Activated CD8-positive, alpha-beta memory T cell treated with anti-CD3 and anti-CD28 coated beads for 48 hours (primary cell): ENCODE results near the gene PHF21A.
A peak's percentile ranks its signal among the peaks of the same experiment; 100 is the strongest.
"Not testable (repeated sequence)": the region's sequence is repeated elsewhere in the genome, so short reads cannot be mapped to it uniquely, and the experiment has no call there.

Experiments used
- DNase-seq, 3 experiments: peaks; one replicate each; pipeline ENCODE4 v3.0.0-alpha.2; 2020; ENCODE audit warnings: low read depth in 2 of 3, low spot score in 2 of 3

The PHF21A gene

GRCh38 chr11:45988921-45989320 is 132.3 kb downstream of the PHF21A start:
- DNase-seq: no peak

GRCh38 chr11:45985212-45985611 is 136.0 kb downstream of the PHF21A start:
- DNase-seq: no peak

GRCh38 chr11:45984192-45984591 is 137.1 kb downstream of the PHF21A start:
- DNase-seq: no peak

DNA sequence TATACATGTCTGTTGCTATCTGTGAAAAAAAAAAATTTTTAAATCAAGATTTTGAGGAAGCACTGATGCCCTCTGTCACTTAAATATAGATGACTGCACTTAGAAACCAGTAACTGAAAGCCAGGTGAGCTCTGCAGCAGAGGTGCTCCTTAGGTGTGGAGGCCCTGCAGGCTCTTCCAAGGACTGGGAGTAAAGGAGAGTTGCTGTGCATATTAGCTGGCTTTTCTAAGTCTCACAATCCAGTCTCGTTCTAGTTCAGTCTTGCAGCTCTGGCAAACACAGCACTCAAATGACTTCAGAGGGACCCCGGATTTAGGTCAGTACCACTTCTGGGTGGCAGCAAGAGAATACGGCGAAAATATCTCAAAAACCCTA is 137.8 kb downstream of the PHF21A start:
- DNase-seq: no peak

DNA sequence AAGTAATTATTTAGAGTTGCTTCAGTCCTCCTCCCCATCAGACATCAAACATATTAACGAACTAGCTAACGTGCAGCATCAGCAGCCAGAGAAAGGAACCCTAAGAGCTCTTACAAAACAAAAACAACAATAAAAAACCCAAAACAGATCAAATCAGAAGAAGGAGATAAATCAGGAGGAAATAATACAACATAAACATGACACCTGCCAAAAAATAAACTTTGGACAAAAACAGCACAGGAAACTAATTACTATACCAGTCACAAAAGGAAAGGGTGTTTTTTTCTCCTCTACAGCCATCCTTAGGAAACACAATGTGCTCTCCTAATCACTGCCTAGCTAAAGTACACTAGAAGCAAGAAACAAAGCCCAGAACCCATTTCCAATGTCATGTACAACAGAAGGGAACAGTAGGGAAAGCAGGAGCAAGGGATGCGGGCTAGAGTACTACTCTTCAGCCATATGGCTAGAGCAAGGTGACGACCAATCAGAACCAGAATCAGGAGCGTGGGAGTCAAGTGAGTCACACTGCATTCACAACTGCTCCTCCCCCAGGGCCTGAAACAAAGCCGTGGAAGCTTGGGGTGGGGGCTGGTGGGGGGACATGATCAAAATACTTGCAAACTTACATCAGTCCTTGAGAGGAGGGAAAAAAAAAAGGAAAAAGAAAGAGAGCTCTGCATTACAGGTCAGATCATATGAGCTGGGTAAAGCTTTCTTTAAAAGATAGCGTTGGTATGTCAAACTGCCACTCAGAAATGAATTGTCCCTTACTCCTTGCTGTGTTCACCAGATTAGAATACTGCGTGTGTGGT is 138.4 kb downstream of the PHF21A start:
- peak in 1 of 3 experiments; percentile 4 for DNase-seq

DNA sequence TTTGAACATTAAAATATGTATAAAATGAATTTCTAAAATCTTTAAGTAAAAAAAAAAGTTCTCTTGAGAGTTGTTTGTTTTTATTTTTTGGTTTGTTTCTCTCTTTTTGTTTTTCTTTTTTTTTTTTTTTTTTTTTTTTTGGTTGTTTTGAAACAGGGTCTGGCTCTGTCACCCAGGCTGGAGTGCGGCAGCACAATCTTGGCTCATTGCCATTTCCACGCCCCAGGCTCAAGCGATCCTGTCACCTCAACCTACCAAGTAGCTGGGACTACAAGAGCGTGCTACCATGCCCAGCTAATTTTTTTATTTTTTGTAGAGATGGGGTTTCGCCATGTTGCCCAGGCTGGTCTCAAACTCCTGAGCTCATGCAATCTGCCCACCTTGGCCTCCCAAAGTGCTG is 139.4 kb downstream of the PHF21A start:
- DNase-seq: not testable (repeated sequence)

DNA sequence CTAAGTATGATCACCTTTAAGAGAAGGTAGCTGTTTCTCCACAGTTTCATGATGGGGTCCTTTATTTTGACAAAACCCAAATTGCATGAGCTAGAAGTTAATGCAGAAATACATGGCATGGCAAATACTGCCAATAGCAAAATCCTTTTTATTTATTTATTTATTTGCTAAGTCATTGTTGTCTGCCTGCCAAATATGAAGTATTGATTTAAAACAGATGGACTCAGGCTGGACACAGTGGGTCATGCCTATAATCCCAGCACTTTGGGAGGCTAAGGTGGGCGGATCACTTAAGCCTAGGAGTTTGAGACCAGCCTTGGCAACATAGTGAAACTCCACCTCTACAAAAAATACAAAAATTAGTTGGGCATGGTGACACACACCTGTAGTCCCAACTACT is 146.4 kb downstream of the PHF21A start:
- DNase-seq: no peak

DNA sequence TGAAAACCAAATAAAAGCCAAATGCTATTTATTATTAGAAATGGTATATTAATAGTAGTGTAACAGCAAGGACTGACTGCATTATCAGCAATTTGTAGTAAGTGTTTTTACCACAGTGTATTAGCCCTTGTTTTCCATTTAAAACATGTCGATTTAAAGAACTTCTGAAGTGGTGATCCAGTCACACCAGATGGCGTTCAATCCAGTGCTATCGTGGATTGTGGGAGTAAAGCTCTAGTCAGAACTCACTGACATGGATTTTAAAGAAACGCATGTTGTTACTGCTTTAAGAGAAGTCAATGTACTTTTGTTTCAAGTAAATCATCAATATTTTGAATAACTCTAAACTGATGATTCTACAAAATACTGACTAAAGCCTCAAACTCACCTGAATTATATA is 147.7 kb downstream of the PHF21A start:
- DNase-seq: no peak

DNA sequence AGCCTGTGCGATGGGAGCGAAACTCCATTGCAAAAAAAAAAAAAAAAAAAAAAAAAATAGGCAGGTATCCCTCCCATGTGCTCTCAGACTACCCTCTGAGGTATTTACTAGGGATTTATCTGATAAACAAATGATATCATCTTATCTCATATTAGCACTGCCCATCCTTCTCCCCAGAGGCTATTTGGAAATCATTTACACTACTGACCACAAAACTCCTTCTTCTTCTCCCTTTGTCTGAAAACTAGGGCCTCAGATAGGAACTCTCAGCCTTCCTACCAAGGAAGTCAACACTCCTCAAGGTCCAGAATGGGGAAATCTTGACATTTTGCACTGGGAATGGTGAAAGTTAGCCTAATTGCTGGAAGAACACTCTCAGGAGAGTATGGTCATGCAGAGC is 152.4 kb downstream of the PHF21A start:
- DNase-seq: no peak

DNA sequence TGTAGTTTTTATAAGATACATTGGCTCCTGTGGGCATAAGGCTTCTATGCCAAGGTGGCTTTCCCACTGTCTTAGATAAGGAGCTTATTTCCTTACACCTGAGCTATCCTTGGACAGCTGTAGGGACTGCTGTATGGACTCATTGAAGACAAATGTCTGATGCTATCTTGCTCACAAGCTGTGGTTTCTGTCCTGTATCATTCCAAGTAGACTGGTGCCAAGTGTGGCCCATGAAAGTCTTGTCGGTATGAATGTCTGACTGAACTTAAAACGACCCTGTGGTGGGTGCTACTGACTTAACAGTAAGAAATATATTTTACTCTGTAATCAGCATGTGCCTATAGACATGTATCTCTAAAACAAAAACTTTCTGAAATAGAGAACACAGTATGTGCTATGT is 153.7 kb downstream of the PHF21A start:
- no peak for DNase-seq

GRCh38 chr11:45964911-45965389 is 156.3 kb downstream of the PHF21A start:
- DNase-seq: peak in 2 of 3 experiments; percentile 5 to 33

DNA sequence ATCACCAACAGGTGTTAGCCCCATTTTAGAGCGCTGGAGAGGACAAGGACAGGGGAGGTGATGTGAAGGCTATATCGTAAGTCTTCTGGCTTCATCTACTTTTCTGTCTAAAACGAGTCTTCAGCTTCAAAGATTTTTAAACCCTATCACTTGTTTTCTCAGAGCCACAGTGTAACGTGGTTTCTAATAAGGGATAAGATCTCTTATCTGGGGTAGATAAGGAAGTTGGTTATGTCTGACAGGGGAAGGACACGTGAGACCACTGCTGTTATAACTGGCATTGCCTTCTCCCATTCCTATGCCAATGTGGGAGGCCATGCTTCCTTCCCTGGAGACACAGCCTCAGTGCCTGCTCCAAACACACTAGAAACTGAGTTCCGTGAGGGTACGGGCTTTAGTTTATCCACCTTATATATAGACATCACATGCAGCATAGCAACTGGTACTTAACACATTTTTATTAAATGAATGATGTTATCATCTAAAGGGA is 159.5 kb downstream of the PHF21A start:
- DNase-seq: no peak

DNA sequence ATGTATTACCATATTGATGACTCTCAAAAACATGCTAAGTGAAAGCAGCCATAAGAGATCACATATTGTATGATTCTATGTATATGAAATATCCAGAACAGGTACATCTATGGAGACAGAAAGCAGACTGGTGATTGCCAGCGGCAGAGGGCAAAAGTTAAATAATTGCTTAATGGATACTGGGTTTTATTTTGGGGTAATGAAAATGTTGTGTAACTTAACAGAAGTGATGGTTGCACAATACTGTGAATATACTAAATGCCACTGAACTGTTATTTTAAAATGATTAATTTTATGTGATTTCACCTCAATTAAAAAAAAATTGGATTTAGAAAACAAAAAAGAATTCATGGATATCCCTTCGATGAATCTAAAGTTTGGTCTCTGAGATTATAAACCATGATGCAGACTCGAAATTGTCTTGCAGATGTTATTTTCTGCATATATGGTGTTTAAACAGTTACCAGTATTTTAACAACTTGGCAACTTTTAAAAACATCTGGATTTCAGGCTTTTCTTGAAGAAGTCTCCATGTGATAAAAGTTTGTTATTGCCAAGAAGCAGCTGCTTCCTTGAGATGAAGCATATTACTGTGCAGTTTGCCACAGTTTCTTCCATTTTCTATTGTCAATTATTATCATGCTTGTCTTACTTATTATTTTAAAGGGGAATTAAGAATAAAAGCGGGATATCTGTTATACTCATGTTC is 160.7 kb downstream of the PHF21A start:
- no peak for DNase-seq

GRCh38 chr11:45959851-45960250 is 161.4 kb downstream of the PHF21A start:
- no peak for DNase-seq

- DNase-seq: no peak
These were observed 171.3 kb downstream of the PHF21A start for GRCh38 chr11:45949992-45950407.

GRCh38 chr11:45948356-45948755 is 172.9 kb downstream of the PHF21A start:
- DNase-seq: no peak

GRCh38 chr11:45947885-45948284 is 173.4 kb downstream of the PHF21A start:
- DNase-seq: no peak

DNA sequence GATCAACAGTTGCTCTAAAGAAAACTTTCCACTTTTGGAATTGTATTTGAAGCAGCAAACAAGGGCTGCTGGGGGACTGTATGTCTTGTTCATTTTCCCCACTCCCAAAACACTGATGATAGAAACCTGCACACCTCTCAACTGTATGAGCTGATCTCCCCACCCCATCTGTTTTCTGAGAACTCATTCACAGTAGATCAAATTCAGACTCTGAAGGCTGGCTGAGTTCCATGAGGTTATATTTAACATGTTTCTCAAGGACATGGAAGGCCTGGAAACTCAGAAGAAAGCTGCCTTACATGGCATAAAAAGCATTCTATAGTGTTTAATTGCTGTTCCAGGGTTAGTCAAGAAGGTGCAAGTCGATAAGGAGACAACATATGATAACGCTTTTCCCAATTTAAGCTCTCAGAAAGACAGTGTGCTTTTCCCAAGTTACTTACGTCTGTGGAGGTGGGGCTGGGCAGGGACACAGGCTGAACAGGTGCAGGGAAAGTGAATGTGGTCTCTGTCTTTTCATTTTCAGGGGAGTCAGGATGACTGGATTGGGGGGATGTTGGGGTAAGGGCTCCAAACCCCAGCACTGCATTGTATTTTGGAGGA is 175.8 kb downstream of the PHF21A start:
- no peak for DNase-seq

DNA sequence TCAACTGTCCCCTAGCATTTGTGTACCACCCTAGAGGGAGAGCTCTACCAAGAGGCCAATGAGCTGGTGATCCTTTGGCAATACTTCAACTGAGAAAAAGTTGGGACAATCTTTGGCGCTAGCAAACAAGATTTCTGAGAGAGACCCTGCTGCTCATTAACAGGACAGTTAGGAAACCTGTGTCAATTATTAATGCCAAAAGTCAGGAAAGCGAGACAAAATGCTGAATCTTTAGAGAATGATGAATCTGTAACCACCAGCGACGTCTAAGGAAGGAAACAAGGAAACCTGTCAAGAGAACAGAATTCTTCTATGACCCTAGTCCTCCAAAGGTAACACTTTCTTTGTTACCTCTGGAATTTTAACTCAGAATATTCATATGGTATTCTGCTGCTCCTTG is 178.9 kb downstream of the PHF21A start:
- no peak for DNase-seq

DNA sequence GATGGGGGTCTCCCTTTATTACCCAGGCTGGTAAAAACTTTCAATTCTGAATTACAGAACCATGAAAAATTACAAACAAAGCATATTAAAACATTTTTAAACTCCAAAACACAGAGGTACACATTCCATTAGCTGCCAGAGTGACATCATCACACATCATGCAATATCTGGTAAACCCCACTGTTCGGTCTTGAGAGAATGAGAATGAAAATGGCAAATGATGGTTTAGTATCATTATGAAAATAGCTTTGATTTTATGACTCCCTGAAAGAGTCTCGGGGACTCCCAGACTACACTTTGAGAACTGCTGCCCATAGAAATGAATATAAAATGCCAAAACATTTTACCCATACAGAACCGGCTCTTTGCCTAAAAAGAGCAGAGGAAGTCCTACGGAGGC is 180.0 kb downstream of the PHF21A start:
- no peak for DNase-seq

DNA sequence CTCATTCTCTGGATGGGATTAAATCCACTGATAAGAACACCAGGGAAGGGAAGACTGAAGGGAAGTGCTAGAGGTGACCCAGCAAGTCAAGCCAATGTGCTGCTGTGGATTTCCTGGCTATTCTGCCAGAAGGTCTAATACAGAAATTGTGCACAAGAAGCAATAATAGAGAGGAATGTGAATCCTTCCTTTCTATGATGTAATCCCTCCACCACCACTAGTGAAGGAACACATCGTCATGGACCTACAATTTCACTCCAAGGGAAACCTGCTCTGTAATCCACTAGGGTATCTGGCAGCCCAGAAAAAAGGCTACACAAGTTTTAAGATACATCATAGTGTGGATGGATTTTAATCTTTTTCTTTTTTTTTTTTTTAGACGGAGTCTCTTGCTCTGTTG is 181.4 kb downstream of the PHF21A start:
- DNase-seq: no peak

DNA sequence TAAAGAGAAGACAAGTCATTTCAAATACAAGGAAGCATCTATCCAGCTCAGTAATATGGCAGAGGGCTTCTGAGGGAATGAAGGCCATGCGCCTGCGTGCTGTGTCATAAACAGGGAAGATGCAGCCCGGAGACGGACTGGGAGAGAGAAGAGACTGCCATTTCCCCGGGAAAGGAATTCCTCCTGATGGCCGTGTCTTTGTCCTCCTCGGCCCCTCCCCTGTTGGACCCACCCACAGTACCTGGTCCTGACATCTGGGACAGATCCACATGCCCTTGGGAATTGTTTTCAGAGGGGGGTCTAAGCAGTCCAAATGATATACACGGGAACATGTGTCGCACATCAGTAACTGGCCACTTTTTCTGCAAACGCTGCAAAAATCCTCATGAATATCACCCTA is 183.3 kb downstream of the PHF21A start:
- no peak for DNase-seq
